K562 (cell line): ENCODE results near the gene PI16. TPM values are rescaled to one million over a fixed set of nuclear protein-coding genes. Genes with fewer than 3 reads are reported as not detected.

Experiments
- ATAC-seq: fragments of 200-7000 bp; cut with Tn5 transposase; 3 replicates; pipeline ENCODE4 v1.9.1; 2020; ENCODE audit warnings: moderate library complexity
- BruUV-seq: library from RNA; stranded (reverse); fragments of 400-500 nt; replicated peaks from 2 replicates; lab custom pipeline; 2021; lab: Mats Ljungman, UMichigan
- CTCF ChIA-PET: fragments of 300-600 bp; formaldehyde crosslinking; extraction: SDS; loops from one replicate; lab custom pipeline; 2021; ENCODE audit warnings: low intra/inter-chr PET ratio; lab: Yijun Ruan, JAX
- POLR2A ChIA-PET: fragments of 300-600, 350-650 bp; sonication (Branson Sonifier 250); formaldehyde crosslinking; extraction: SDS; loops from one replicate; lab custom pipeline; 2021; ENCODE audit warnings: antibody characterized with exemption, inconsistent platforms; lab: Yijun Ruan, JAX
- DNase-seq, 4 experiments: peaks; one replicate each; pipeline versions ENCODE4 v3.0.0 to v3.0.0-alpha.2; 2011 to 2018; ENCODE audit warnings: low spot score in 3 of 4, mixed read lengths in 3 of 4; ENCODE audit errors: extremely low read depth in 1 of 4
- FAIRE-seq: peaks from 2 replicates; lab custom pipeline; 2011; peaks lifted over from hg19 to GRCh38; lab: Jason Lieb, UNC
- H2AFZ ChIP-seq: 2 replicates; pipeline ENCODE4 v1.6.0; 2011; ENCODE audit warnings: low read depth, low read length, control low read depth, inconsistent platforms
- H3K27ac ChIP-seq: fragments of 200-600 bp; 3 replicates; pipeline ENCODE4 v1.8.0; 2011; ENCODE audit warnings: low read depth, mild to moderate bottlenecking, control low read depth, inconsistent platforms, low read length, moderate library complexity, mixed read lengths; ENCODE audit errors: extremely low read depth
- H3K27me3 ChIP-seq, 2 experiments: fragments of 300-600 bp in 1 of 2; 2 replicates in 1 of 2; 3 replicates in 1 of 2; pipeline versions ENCODE4 v1.6.0 to v1.8.0; 2011; ENCODE audit warnings: inconsistent platforms in 2 of 2, low read length in 2 of 2, mild to moderate bottlenecking in 1 of 2, mixed read lengths in 1 of 2, moderate library complexity in 1 of 2; ENCODE audit not compliant: control insufficient read depth in 2 of 2, insufficient read depth in 2 of 2
- H3K36me3 ChIP-seq: fragments of 300-600 bp; 3 replicates; pipeline ENCODE4 v1.8.0; 2011; ENCODE audit warnings: mild to moderate bottlenecking, low read length, inconsistent platforms; ENCODE audit not compliant: control insufficient read depth, insufficient read depth
- H3K4me1 ChIP-seq, 2 experiments: fragments of 200-600 bp in 1 of 2; replicated peaks in 1 of 2; 2 replicates in 1 of 2; 3 replicates in 1 of 2; pipeline versions ENCODE4 v1.5.1 to v1.8.0; 2011; ENCODE audit warnings: inconsistent platforms in 2 of 2, low read length in 2 of 2, mild to moderate bottlenecking in 1 of 2, mixed read lengths in 1 of 2, moderate library complexity in 1 of 2; ENCODE audit not compliant: control insufficient read depth in 2 of 2, insufficient read depth in 2 of 2
- H3K4me2 ChIP-seq: 2 replicates; pipeline ENCODE4 v1.6.1; 2011; ENCODE audit warnings: low read length, control low read depth, inconsistent platforms, mixed read lengths; ENCODE audit not compliant: insufficient read depth
- H3K4me3 ChIP-seq: fragments of 200-600 bp; sonication (generic), shearing (Covaris generic); 2 replicates; pipeline ENCODE4 v1.5.1; 2016; ENCODE audit warnings: control low read depth, inconsistent platforms
- H3K79me2 ChIP-seq: fragments of 200-600 bp; 3 replicates; pipeline ENCODE4 v1.8.0; 2011; ENCODE audit warnings: low read length, inconsistent platforms; ENCODE audit not compliant: control insufficient read depth, insufficient read depth
- H3K9ac ChIP-seq, 2 experiments: 2 replicates each; pipeline versions ENCODE4 v1.6.0 to v1.6.1; 2011; ENCODE audit warnings: low read depth in 2 of 2, low read length in 2 of 2, control low read depth in 1 of 2, inconsistent platforms in 1 of 2, mild to moderate bottlenecking in 1 of 2, mixed read lengths in 1 of 2; ENCODE audit not compliant: insufficient read depth in 1 of 2
- H3K9me1 ChIP-seq: one replicate; pipeline ENCODE4 v1.6.0; 2011; ENCODE audit warnings: inconsistent platforms, mild to moderate bottlenecking, low read length, moderate library complexity; ENCODE audit not compliant: control insufficient read depth, insufficient read depth
- H3K9me3 ChIP-seq: replicated peaks from 2 replicates; pipeline ENCODE4 v1.5.1; 2011; ENCODE audit warnings: low read depth, low read length, inconsistent platforms; ENCODE audit not compliant: control insufficient read depth, insufficient read depth
- H4K20me1 ChIP-seq: replicated peaks from 2 replicates; pipeline ENCODE4 v1.6.1; 2011; ENCODE audit warnings: low read length, inconsistent platforms, mixed read lengths; ENCODE audit not compliant: control insufficient read depth, insufficient read depth
- ARNT ChIP-seq, 2 experiments: fragments of 450-650 bp; IDR thresholded peaks; 2 replicates each; pipeline ENCODE4 v1.6.1; 2016; ENCODE audit warnings: mild to moderate bottlenecking in 1 of 2
- CHD2 ChIP-seq: IDR thresholded peaks from 2 replicates; pipeline ENCODE4 v1.6.1; 2011; ENCODE audit warnings: low read depth, low read length
- CSDE1 ChIP-seq, 2 experiments: fragments of 450-650 bp; IDR thresholded peaks; 2 replicates each; pipeline ENCODE4 v1.6.1; 2016; ENCODE audit warnings: mild to moderate bottlenecking in 1 of 2
- EP300 ChIP-seq: IDR thresholded peaks from 2 replicates; pipeline ENCODE4 v1.6.1; 2012; ENCODE audit warnings: low read length, improper control_type of control experiment
- RBBP5 ChIP-seq: fragments of 200-600 bp; sonication (generic); IDR thresholded peaks from 2 replicates; pipeline ENCODE4 v1.6.1; 2012; ENCODE audit warnings: borderline replicate concordance, mild to moderate bottlenecking, low read length, control low read depth, inconsistent platforms; ENCODE audit not compliant: insufficient read depth, poor library complexity, severe bottlenecking
- YBX1 ChIP-seq: fragments of 450-650 bp; IDR thresholded peaks from 2 replicates; pipeline ENCODE4 v1.7.1; 2016; ENCODE audit warnings: mild to moderate bottlenecking
- ZBTB40 ChIP-seq, 2 experiments: fragments of 450-650 bp in 1 of 2; sonication (generic) in 1 of 2; formaldehyde crosslinking in 1 of 2; IDR thresholded peaks; 2 replicates each; pipeline versions ENCODE4 v1.7.1 to v1.9.0; 2016 to 2022; ENCODE audit warnings: inconsistent platforms in 1 of 2, mild to moderate bottlenecking in 1 of 2, missing genetic modification reagents in 1 of 2
- ZBTB8A ChIP-seq: fragments of 450-650 bp; IDR thresholded peaks from 2 replicates; pipeline ENCODE4 v1.6.1; 2018; ENCODE audit warnings: mild to moderate bottlenecking, moderate library complexity; ENCODE audit not compliant: partially characterized antibody
- ZC3H4 ChIP-seq: sonication (generic); formaldehyde crosslinking; IDR thresholded peaks from 2 replicates; pipeline ENCODE4 v1.9.0; 2021; ENCODE audit warnings: missing genetic modification reagents, borderline replicate concordance
- ZKSCAN3 ChIP-seq: fragments of 250-450 bp; sonication (Bioruptor Pico); IDR thresholded peaks from 2 replicates; pipeline ENCODE4 v1.4.0; 2020
- ZNF197 ChIP-seq: fragments of 200-800 bp; sonication (Bioruptor generic); IDR thresholded peaks from 2 replicates; pipeline ENCODE4 v1.6.1; 2016; ENCODE audit warnings: low read depth, missing genetic modification characterization, missing compliant biosample characterization
- ZNF316 ChIP-seq: fragments of 450-650 bp; IDR thresholded peaks from 2 replicates; pipeline ENCODE4 v1.6.1; 2016
- ZNF436 ChIP-seq: fragments of 250-450, 450-650 bp; sonication (Bioruptor Pico); formaldehyde crosslinking; IDR thresholded peaks from 2 replicates; pipeline ENCODE4 v1.7.0; 2020; ENCODE audit warnings: mild to moderate bottlenecking
- WGBS: fragments of 100-300 bp; shearing (Covaris generic); methylation state at CpG from one replicate; pipeline ENCODE4 v1.1.6; 2016; ENCODE audit warnings: low coverage, mixed read lengths; ENCODE audit not compliant: insufficient coverage; ENCODE audit errors: missing lambda C conversion rate; 5-methylcytosine and 5-hydroxymethylcytosine counted together
- in situ Hi-C: fragments of 300-500 bp; cut with MboI; formaldehyde crosslinking; loops from 4 replicates; pipeline ENCODE4 v1.15.0; 2018; ENCODE audit warnings: inconsistent platforms, mixed read lengths
- intact Hi-C: fragments of 100-400 bp; cut with micrococcal nuclease; formaldehyde crosslinking; loops from 2 replicates; pipeline ENCODE4 v1.14.2; 2022
- polyA plus RNA-seq, 8 experiments: library from polyadenylated mRNA; depleted of rRNA in 4 of 8; stranded (reverse) in 5 of 8; unstranded in 3 of 8; fragments of >200 nt; fragmentation: Nextera tagmentation in 2 of 8; fragmentation: Illumina TruSeq in 1 of 8; extraction: Ambion mirVana in 2 of 8; extraction: Trizol in 1 of 8; gene quantifications; 2 replicates each; pipeline versions ENCODE4 v1.2.1 to v1.2.3, GENCODE V29; 2011 to 2014; ENCODE audit warnings: inconsistent platforms in 1 of 8, missing spikeins in 1 of 8
- total RNA-seq, 7 experiments: library from RNA; depleted of rRNA in 6 of 7; stranded (reverse); fragments of >200 nt in 6 of 7; fragmentation: Illumina TruSeq in 2 of 7; extraction: Trizol in 2 of 7; gene quantifications; 2 replicates each; pipeline versions ENCODE4 v1.2.1 to v1.2.3, GENCODE V29; 2011 to 2021; ENCODE audit warnings: low replicate concordance in 1 of 7

The PI16 gene
- total and polyA plus RNA-seq, 9 of the 15 experiments (the other 6 are each of a cell fraction or from before 2014, with no cell fraction given), result 0.06 to 0.18 TPM; not detected in 7

DNA sequence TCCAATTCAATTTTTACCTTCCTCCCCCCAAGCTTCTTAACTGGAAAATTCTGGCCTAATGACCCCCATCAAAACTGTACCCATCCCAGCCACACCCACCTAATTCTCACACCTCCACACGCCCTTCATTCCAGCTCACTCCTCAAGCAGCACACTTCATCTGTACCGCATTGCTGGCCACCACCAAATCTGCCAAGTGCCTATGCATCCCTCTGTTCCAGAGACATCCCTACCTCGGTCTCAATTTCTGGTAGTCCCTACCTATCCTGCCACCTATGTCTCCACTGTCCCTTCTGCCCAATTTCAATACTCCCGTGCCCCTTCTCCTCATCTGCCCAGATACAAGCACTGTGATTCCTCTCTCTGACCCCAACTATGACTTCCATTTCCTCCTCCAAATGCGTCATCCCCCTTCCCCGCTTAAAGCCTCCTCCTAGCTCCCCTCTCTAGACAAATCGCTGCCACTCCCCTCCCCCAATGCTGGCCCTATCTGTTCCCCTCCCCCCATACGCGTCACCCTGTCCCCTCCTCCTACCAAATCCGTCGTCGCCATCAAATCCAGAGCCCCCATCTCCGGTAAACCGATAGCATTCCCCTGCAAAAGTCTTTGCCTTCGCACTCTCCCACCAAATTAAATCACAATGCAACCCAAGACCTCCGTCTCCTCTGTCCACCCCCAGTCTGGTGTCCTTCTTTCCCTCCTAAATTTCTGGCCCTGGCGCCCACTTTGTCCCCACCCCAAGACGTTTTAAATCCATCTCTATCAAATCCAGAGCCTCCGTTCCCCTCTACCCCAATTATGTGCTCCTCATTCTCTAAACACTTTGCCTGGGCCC, 30.3 kb downstream of the PI16 start:
- DNase-seq (peak; percentile 62 to 78 (median 67)), ATAC-seq (peak; percentile 4; the same call in 1 of the 3 replicates), FAIRE-seq (no peak)
- H3K27ac ChIP-seq, result peak overlapping the region; percentile 84
- peaks cover 11% of the 10 kb centered on the region for H3K9me1 ChIP-seq
- H3K4me2 ChIP-seq, result peak overlapping the region; percentile 94
- peaks cover 42% of the 10 kb centered on the region for H3K36me3 ChIP-seq
- H3K27me3 ChIP-seq, result no peaks in the 10 kb centered on the region
- intact Hi-C loops, result loop anchor here (5.0 kb wide), 1 partner anchor 97 kb away; the partner anchor contains the start of gene C6orf89
- no TSS peak for BruUV-seq
- H3K9ac ChIP-seq, result peak overlapping the region; percentile 84 to 99
- H3K79me2 ChIP-seq, result peaks cover 70% of the 10 kb centered on the region
- peaks cover 25 to 31% of the 10 kb centered on the region in 2 experiments for H3K4me1 ChIP-seq
- H3K9me3 ChIP-seq, result no peaks in the 10 kb centered on the region; the same call in 1 of the 2 replicates
- H2AFZ ChIP-seq, result no peak overlapping the region
- peaks cover 40% of the 10 kb centered on the region for H4K20me1 ChIP-seq
- H3K4me3 ChIP-seq, result peak overlapping the region; percentile 95
- WGBS, result 7% methylated on average over 16 of the region's 19 CpGs
- CTCF ChIA-PET, result interaction anchor here (0.6 to 1.1 kb wide), 3 partner anchors 34 to 1586 kb away, joined by 3 to 4 read pairs (median 4); no protein-coding TSS in a partner anchor
- POLR2A ChIA-PET, result interaction anchor here (1.0 to 2.5 kb wide), 4 partner anchors 10 to 33 kb away, joined by 3 to 6 read pairs (median 6); partner anchors contain the start of gene PI16
- in situ Hi-C loops, result no loop called here
- TF ChIP-seq YBX1, result 0 out of 2 replicates have a peak, but pooled peaks have one; percentile 31
- TF ChIP-seq ZC3H4, result no peak
- no peak for TF ChIP-seq ZKSCAN3 (CRISPR knock-in tag)
- no peak for TF ChIP-seq ARNT (IDR thresholded peaks at IDR 0.05)
- TF ChIP-seq CSDE1 (IDR thresholded peaks at IDR 0.05), result 0 out of 4 replicates have a peak, but pooled peaks of 1 of the 2 experiments have one; percentile 38
- peak; percentile 56; the same call in 1 of the 2 replicates for TF ChIP-seq ZBTB40 (IDR thresholded peaks at IDR 0.05)
- no peak for TF ChIP-seq ZBTB40 (CRISPR knock-in tag; IDR thresholded peaks at IDR 0.05)
- no peak for TF ChIP-seq ZNF316
- TF ChIP-seq ZNF436, result no peak
- no peak for TF ChIP-seq EP300
- no peak for TF ChIP-seq ZNF197 (CRISPR knock-in tag)
- peak; percentile 62 for TF ChIP-seq CHD2
- TF ChIP-seq ZBTB8A, result no peak
- no peak for TF ChIP-seq RBBP5
